B cell (primary cell): ENCODE data around the gene FSTL3.

Source experiments
- CTCF ChIP-seq: fragments of 200-600 bp; IDR thresholded peaks from one replicate; pipeline ENCODE4 v1.8.0; 2022; ENCODE audit warnings: antibody characterized with exemption, mild to moderate bottlenecking
- EZH2 ChIP-seq: IDR thresholded peaks from 2 replicates; pipeline ENCODE4 v1.6.1; 2012; ENCODE audit warnings: borderline replicate concordance, low read depth, mild to moderate bottlenecking, moderate library complexity, low read length; ENCODE audit not compliant: insufficient read depth, poor library complexity, severe bottlenecking

GRCh38 chr19:719636-720344 is 43.6 kb downstream of the FSTL3 start:
- TF ChIP-seq CTCF, result no peak
- peak; percentile 37 for TF ChIP-seq EZH2
